Measurements from ENCODE around the gene MKI67. TPM values are rescaled to one million over a fixed set of nuclear protein-coding genes. Genes with fewer than 3 reads are reported as not detected.

MKI67 gene
- total RNA-seq, 4 donors from 2014 or later = 14.3 to 50.8 (median 26.1) TPM

DNA sequence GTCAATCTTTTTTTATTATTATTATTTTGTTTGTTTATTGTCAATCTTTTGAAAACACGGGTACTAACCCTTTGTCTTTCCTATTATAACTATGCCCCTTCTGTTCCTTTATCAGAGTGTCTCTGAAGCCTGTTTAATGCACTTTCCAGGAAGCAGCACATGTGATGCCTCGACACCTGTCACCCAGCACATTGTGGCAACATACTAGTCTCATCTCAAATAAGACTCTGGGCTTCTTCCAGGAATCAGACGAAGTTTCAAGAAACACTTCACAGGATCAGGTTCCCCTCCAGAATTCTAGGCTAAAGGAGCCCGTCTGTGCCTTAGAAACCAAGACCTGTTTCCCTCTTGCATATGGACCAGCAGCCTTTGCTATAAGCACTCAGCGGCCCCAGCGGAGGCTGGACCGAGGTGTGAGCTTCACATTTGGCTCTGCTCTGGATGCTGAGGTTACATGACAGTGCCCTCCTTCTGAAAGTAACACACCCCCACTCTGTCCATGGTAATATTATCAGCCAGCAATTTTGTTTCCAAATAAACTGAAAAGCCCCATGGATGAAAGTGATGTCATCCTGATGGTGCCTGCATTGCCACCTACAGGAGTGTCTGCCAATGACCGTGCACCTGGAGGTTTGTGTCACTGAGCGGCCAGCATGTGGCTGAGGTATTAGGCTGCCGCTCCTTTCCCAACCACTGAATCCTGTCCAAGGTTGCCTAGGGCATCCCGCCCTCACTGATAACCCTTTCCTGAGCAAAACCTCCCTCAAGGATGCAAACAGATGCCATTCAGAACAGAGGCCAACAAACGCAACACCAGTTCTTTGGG is 38.1 kb downstream of the MKI67 start:
- Histone ChIP-seq H3K27ac (no peak overlapping the region), H3K4me1 (no peaks in the 10 kb centered on the region), H3K27me3 (peaks cover 0 to 3% (median 0%) of the 10 kb centered on the region in 4 donors), H3K36me3 (peaks cover 0 to 22% (median 0%) of the 10 kb centered on the region in 3 donors), H3K9me3 (no peaks in the 10 kb centered on the region), H3K4me3 (no peak overlapping the region)
- intact Hi-C loops (cut with DNase I) = no loop called here
- DNase-seq = no peak
- TF ChIP-seq POLR2A (IDR thresholded peaks at IDR 0.05) = no peak
- TF ChIP-seq, protein P1, sequence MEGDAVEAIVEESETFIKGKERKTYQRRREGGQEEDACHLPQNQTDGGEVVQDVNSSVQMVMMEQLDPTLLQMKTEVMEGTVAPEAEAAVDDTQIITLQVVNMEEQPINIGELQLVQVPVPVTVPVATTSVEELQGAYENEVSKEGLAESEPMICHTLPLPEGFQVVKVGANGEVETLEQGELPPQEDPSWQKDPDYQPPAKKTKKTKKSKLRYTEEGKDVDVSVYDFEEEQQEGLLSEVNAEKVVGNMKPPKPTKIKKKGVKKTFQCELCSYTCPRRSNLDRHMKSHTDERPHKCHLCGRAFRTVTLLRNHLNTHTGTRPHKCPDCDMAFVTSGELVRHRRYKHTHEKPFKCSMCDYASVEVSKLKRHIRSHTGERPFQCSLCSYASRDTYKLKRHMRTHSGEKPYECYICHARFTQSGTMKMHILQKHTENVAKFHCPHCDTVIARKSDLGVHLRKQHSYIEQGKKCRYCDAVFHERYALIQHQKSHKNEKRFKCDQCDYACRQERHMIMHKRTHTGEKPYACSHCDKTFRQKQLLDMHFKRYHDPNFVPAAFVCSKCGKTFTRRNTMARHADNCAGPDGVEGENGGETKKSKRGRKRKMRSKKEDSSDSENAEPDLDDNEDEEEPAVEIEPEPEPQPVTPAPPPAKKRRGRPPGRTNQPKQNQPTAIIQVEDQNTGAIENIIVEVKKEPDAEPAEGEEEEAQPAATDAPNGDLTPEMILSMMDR (IDR thresholded peaks at IDR 0.05) = no peak
- WGBS, 2 donors = 38 to 50% methylated on average over 6 to 8 of the region's 12 CpGs

DNA sequence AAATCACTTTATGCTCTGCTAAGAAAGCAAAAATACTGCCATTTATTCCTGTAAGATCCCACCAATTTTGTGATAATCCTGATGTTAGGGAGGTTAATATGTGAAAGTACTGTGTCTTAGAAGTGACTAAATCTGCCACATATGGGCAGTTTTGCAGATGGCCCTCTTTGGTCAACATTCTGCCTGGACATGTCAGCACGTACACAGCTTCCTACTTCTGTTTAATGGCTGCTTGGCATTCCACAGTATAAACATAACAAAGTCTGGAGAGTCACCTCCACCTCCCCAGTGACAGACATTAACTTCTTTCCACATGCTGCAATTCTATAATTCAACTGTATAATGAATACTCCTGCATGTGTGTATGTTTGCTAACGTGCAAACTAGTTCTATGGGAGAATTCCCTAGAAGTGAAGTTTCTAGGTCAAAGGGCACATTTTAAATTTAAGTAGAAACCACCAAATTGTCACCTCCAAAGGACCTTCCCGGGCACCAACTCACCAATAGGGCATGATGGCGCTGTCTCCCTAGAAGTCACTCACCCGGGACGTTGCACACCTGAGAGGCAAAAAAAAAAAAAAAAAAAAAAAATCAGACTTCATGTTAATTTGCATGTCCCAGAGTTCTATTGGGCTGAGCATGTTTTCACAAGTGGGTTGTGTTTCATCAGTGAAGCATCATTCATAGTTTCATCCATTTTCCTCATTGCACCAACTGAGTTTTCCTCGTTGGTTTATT is 38.9 kb downstream of the MKI67 start:
- H3K9me3 ChIP-seq = no peaks in the 10 kb centered on the region

DNA sequence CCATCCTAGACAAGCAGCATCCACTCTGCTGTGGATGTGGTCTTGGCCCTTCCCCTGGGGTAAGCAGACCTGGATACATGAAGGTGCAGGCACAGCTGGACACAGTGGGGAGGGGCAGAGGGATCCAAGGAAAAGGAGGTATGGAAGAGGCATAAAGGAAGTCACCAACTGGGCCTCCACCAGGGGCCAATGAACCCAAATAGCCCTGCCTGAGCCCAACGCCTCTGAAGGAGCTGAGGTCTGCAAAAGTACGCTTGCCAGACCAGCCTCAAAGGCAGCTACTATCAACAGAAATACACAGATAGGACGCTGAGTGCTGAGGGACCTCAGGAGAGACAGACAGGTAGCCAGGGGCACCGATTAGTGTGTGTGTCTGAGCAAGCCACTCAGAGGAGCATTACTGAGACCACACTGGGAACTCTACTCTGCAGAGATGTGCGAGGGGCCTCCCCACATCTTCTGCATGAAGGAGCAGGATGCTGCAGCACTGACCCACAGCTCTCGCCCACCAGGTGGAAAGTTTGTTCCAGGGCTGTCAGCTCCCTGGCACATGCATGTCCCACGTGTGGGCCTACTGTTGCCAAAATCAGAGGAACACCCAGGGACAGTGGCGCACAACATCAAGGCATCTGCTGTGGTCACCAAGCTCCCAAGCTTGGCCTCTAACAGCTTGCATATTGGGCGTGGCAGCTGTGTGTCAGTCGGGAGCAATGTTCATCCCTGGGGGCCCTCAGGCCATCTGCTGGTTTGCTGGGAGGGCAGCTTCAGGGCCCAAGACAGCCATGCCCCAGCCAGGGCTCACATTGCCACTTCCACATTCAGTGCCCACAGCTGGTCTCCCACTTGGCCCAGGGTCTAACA is 40.0 kb downstream of the MKI67 start:
- Histone ChIP-seq H3K4me1 (no peaks in the 10 kb centered on the region), H3K9me3 (no peaks in the 10 kb centered on the region), H3K4me3 (no peak overlapping the region), H3K27me3 (peaks cover 0 to 3% (median 0%) of the 10 kb centered on the region in 4 donors), H3K27ac (no peak overlapping the region), H3K36me3 (peaks cover 0 to 38% (median 0%) of the 10 kb centered on the region in 3 donors)
- TF ChIP-seq POLR2A (IDR thresholded peaks at IDR 0.05) = no peak
- TF ChIP-seq, protein P1 (IDR thresholded peaks at IDR 0.05) = no peak
- 58 to 75% methylated on average over 5 to 6 of the region's 10 CpGs for WGBS, 2 donors
- DNase-seq = no peak
- intact Hi-C loops (cut with DNase I) = no loop called here

More for the DNA sequence above, 38.9 kb downstream of the MKI67 start:
- WGBS, 2 donors = 57 to 61% methylated on average over 7 of the region's 7 CpGs
- H3K27me3 ChIP-seq = peaks cover 0 to 3% (median 0%) of the 10 kb centered on the region in 4 donors
- no peaks in the 10 kb centered on the region for H3K4me1 ChIP-seq
- H3K36me3 ChIP-seq = peaks cover 0 to 29% (median 0%) of the 10 kb centered on the region in 3 donors
- intact Hi-C loops (cut with DNase I) = no loop called here
- H3K27ac ChIP-seq = no peak overlapping the region
- DNase-seq = no peak
- TF ChIP-seq POLR2A (IDR thresholded peaks at IDR 0.05) = no peak
- TF ChIP-seq, protein P1 (IDR thresholded peaks at IDR 0.05) = no peak
- H3K4me3 ChIP-seq = no peak overlapping the region

DNA sequence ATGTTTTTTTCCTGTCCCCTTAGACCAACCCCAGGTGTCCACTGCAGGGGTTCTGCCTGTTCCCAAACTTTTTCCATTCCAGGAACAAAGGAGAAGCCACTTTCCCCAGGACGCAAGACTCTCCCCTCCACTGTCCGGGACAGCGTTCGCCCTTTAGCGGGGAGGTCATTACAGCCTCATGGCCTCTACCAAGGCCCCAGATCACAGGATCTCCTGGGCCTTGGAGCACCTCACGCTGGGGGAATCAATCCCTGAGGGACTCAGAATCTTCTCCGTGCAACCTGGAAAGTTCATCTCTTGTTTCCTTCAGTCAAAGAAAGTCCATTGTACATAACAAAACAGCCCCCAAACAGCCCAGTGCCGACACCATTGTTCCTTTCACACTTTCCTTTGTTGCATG is 41.2 kb downstream of the MKI67 start:
- 93 to 97% methylated on average over 7 to 8 of the region's 8 CpGs for WGBS, 2 donors
- peaks cover 0 to 3% (median 0%) of the 10 kb centered on the region in 4 donors for H3K27me3 ChIP-seq
- H3K4me3 ChIP-seq = no peak overlapping the region
- TF ChIP-seq, protein P1 (IDR thresholded peaks at IDR 0.05) = no peak
- no peak for TF ChIP-seq POLR2A (IDR thresholded peaks at IDR 0.05)
- no peaks in the 10 kb centered on the region for H3K9me3 ChIP-seq
- H3K36me3 ChIP-seq = peaks cover 0 to 51% (median 0%) of the 10 kb centered on the region in 3 donors
- DNase-seq = no peak
- no peaks in the 10 kb centered on the region for H3K4me1 ChIP-seq
- no peak overlapping the region for H3K27ac ChIP-seq
- intact Hi-C loops (cut with DNase I) = no loop called here
